ENCODE results near the gene KIF13A.

Gene KIF13A

DNA sequence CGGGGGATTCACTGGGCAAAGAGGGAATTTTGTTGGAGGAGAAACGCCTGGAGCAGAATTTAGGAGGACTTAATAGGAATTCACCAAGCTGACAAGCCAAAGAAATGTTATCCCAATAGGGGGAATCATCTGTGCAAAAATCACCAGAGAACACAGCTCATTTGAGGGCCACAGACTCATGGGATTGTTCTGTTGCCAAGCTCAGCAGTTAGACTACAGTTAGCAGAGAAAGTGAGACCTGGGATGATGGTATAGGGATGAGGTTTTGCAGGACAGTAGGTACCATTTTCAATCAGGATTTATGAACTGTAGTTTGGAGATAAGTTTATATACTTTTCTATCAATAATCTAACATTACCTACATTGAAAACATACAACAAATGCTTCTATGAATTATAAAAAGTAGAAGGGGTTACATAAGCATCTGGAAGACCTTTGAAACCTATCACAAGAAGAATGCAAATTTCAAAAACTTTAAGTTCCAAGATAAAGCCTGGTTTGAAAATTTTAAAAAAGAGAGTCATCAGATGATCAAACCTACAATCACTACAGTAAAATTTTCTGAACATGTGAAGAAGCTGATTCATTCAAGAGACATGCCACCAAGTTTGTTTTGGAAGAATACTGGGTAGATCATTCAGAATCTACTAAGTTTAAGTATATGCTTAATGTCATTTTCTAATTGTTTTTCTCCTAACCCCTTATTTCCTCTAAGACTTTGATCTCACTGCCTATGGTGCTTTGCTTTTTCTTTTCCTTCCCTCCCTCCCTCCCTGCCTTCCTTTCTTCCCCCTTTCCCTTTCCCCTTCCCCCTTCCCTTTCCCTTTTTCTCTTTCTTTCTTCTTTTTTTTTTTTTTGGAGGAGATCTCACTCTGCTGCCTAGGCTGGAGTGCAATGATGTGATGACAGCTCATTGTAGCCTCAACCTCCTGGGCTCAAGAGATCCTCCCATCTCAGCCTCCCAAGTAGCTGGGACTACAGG, 81.5 kb downstream of the KIF13A start:
- Histone ChIP-seq H3K4me1 (ENCODE audit: insufficient read depth, low read length) (peaks cover 13% of the 10 kb centered on the region), H3K27me3 (ENCODE audit: control insufficient read depth in 1 of 2, insufficient read depth in 2 of 2, low read length in 2 of 2) (no peaks in the 10 kb centered on the region), H3K9ac (ENCODE audit: low read length) (no peak overlapping the region), H3K27ac (ENCODE audit: low read depth, low read length) (no peak overlapping the region), H3K4me3 (ENCODE audit: low read depth in 1 of 2, low read length in 2 of 2) (no peak overlapping the region), H3K36me3 (ENCODE audit: insufficient read depth, low read length) (no peaks in the 10 kb centered on the region), H3K9me3 (ENCODE audit: low read length) (no peaks in the 10 kb centered on the region)

DNA sequence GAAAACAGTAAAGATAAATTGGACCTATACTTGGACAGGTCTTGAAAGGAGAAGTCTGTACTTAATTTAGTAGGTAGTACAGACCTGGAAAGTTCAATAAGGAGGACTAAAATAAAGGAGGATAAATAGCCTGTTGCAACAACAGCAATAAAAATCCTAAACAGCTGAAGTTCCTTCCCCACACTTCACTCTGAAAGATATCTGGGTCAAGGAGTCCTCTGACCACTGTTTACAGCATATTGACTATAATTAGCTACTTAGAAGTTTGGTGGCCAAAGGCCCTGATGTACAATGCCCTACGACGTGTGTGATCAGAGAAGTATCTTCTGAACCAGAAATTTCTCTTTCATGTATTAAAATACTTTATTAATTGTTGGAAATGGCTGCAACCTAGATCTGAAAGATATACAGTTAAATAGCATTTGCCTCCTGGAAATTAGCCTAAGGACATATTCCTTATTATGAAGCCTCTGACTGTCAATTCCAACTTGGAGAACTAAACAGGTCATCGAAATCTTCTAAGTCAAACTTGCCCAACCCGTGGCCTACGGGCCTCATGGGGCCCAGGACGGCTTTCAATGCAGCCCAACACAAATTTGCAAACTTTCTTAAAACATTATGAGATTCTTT, 82.8 kb downstream of the KIF13A start:
- Histone ChIP-seq H3K27me3 (ENCODE audit: control insufficient read depth in 1 of 2, insufficient read depth in 2 of 2, low read length in 2 of 2) (no peaks in the 10 kb centered on the region), H3K36me3 (ENCODE audit: insufficient read depth, low read length) (no peaks in the 10 kb centered on the region), H3K9me3 (ENCODE audit: low read length) (no peaks in the 10 kb centered on the region), H3K27ac (ENCODE audit: low read depth, low read length) (no peak overlapping the region), H3K4me1 (ENCODE audit: insufficient read depth, low read length) (peaks cover 13% of the 10 kb centered on the region), H3K4me3 (ENCODE audit: low read depth in 1 of 2, low read length in 2 of 2) (no peak overlapping the region), H3K9ac (ENCODE audit: low read length) (no peak overlapping the region)

DNA sequence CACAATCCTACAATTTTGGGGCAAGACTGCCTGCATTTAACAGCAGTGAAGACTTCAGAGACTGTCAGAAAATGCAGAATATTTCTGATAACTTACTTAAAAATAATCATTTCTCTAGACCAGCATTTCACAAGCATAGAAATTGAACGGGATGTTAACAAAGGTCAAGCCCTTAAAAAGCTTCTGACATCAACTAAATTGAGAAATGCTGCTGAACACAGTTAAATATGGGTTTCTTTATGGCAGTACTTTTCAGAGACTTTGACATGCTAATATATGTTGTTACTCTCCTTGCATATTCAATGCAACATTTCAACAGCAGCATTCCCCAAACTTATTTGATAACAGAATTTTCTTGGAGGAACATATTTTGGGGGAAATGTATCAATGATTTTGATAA, 84.5 kb downstream of the KIF13A start:
- H3K9me3 ChIP-seq (ENCODE audit: low read length), result no peaks in the 10 kb centered on the region
- H3K36me3 ChIP-seq (ENCODE audit: insufficient read depth, low read length), result no peaks in the 10 kb centered on the region
- no peak overlapping the region for H3K9ac ChIP-seq (ENCODE audit: low read length)
- no peak overlapping the region for H3K4me3 ChIP-seq (ENCODE audit: low read depth in 1 of 2, low read length in 2 of 2)
- no peaks in the 10 kb centered on the region for H3K27me3 ChIP-seq (ENCODE audit: control insufficient read depth in 1 of 2, insufficient read depth in 2 of 2, low read length in 2 of 2)
- H3K27ac ChIP-seq (ENCODE audit: low read depth, low read length), result no peak overlapping the region
- peaks cover 13% of the 10 kb centered on the region for H3K4me1 ChIP-seq (ENCODE audit: insufficient read depth, low read length)

DNA sequence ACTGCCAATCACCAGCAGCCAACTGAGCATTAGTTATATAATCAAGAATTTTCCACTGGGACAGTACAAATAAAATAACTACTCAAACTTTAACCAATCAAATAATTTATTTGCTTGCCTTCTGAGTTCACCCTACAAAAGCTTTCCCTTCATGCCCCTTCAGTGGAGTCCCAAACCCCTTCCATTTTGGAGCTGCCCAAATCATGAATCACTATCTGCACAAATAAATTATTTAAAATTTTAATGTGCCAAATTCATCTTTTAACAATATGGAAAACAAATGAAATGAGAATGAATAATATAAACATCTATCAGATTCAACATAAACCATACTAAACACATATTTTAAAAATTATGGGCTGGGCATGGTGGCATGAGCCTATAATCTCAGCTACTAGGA, 85.9 kb downstream of the KIF13A start:
- Histone ChIP-seq H3K4me3 (ENCODE audit: low read depth in 1 of 2, low read length in 2 of 2) (no peak overlapping the region), H3K27ac (ENCODE audit: low read depth, low read length) (no peak overlapping the region), H3K4me1 (ENCODE audit: insufficient read depth, low read length) (peaks cover under 1% of the 10 kb centered on the region), H3K9ac (ENCODE audit: low read length) (no peak overlapping the region), H3K9me3 (ENCODE audit: low read length) (no peaks in the 10 kb centered on the region), H3K27me3 (ENCODE audit: control insufficient read depth in 1 of 2, insufficient read depth in 2 of 2, low read length in 2 of 2) (no peaks in the 10 kb centered on the region), H3K36me3 (ENCODE audit: insufficient read depth, low read length) (peaks cover 3% of the 10 kb centered on the region)

DNA sequence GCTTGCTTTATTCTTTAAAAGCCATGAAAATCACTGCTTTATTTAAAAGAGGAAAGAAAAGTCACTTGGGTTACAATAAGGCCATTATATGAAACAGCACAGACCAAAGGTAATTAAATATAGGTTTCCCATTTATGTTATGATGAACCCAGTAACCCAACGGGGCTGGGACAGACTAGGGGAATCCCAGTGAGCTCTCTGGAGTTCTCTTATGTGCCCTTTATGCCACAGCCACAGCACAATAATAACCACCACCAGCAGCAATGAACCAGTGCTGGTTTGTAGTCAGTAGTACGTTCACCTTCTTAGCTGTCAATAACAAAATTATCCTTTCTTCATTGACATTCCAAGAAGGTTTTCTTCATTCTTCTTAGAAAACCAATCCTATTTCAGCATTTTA, 87.4 kb downstream of the KIF13A start:
- H3K4me1 ChIP-seq (ENCODE audit: insufficient read depth, low read length), result no peaks in the 10 kb centered on the region
- H3K27ac ChIP-seq (ENCODE audit: low read depth, low read length), result no peak overlapping the region
- peaks cover 7% of the 10 kb centered on the region for H3K9me3 ChIP-seq (ENCODE audit: low read length)
- no peak overlapping the region for H3K4me3 ChIP-seq (ENCODE audit: low read depth in 1 of 2, low read length in 2 of 2)
- H3K36me3 ChIP-seq (ENCODE audit: insufficient read depth, low read length), result peaks cover 14% of the 10 kb centered on the region
- no peak overlapping the region for H3K9ac ChIP-seq (ENCODE audit: low read length)
- H3K27me3 ChIP-seq (ENCODE audit: control insufficient read depth in 1 of 2, insufficient read depth in 2 of 2, low read length in 2 of 2), result no peaks in the 10 kb centered on the region

DNA sequence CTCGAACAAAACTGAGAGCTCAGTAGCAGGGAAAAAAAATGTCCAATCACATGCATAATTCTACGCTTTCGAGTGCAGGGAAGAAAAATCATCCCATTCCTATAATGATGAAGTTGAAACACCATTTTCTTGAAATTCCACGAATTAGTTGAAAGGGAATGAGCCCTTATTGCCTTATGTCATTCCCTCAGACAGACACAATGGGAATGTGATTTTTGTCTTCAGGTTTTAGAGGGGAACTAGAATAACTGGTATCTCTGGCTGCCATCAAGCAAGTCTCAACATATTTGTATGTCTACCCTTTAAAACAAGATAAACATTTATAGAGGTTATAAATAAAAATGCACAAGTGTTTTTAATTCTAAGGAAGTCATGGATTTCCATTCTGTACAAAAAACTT, 87.9 kb downstream of the KIF13A start:
- Histone ChIP-seq H3K4me3 (ENCODE audit: low read depth in 1 of 2, low read length in 2 of 2) (no peak overlapping the region), H3K27ac (ENCODE audit: low read depth, low read length) (no peak overlapping the region), H3K9me3 (ENCODE audit: low read length) (peaks cover 8% of the 10 kb centered on the region), H3K4me1 (ENCODE audit: insufficient read depth, low read length) (no peaks in the 10 kb centered on the region), H3K9ac (ENCODE audit: low read length) (no peak overlapping the region), H3K27me3 (ENCODE audit: control insufficient read depth in 1 of 2, insufficient read depth in 2 of 2, low read length in 2 of 2) (no peaks in the 10 kb centered on the region), H3K36me3 (ENCODE audit: insufficient read depth, low read length) (peaks cover 14% of the 10 kb centered on the region)

DNA sequence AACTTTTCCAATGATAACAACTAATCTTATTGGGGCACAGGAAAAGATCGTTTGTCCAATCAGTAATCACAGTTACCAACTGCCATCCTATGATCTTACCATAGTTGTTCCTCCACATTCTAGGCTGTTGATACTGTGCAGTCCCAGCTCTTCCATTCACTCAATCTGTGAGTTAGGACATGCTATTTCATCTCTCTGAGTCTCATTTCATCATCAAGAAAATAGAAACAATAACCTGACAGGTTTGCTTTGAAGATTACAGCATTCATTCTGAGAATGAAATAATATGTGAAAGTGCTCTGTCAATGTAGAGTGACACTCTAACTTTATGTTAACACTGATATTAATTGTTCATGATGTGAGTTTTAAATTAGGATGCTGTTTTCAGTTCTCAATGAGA, 89.8 kb downstream of the KIF13A start:
- Histone ChIP-seq H3K9ac (ENCODE audit: low read length) (no peak overlapping the region), H3K4me3 (ENCODE audit: low read depth in 1 of 2, low read length in 2 of 2) (no peak overlapping the region), H3K36me3 (ENCODE audit: insufficient read depth, low read length) (peaks cover 14% of the 10 kb centered on the region), H3K27ac (ENCODE audit: low read depth, low read length) (no peak overlapping the region), H3K4me1 (ENCODE audit: insufficient read depth, low read length) (no peaks in the 10 kb centered on the region), H3K9me3 (ENCODE audit: low read length) (peaks cover 8% of the 10 kb centered on the region), H3K27me3 (ENCODE audit: control insufficient read depth in 1 of 2, insufficient read depth in 2 of 2, low read length in 2 of 2) (no peaks in the 10 kb centered on the region)

DNA sequence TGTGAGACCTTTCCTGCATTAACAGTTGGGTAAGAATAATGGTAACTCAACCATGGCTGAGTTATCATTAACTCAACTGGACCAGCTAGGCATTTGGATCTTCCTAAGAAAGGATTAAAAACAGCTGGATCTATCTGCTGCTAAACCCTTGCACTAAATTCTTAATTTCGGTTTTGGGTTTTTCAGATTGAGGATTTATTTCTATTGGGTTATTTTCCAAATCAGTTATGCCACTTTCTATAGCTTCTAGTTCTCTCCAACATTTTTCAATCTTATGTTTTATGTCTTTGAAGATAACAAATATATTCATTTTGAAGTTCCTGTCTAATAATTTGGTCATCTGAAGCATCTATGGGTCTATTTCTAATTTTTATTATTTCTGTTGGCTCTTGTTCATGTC, 92.5 kb downstream of the KIF13A start:
- Histone ChIP-seq H3K27ac (ENCODE audit: low read depth, low read length) (no peak overlapping the region), H3K4me3 (ENCODE audit: low read depth in 1 of 2, low read length in 2 of 2) (no peak overlapping the region), H3K4me1 (ENCODE audit: insufficient read depth, low read length) (no peaks in the 10 kb centered on the region), H3K9me3 (ENCODE audit: low read length) (peaks cover 8% of the 10 kb centered on the region), H3K36me3 (ENCODE audit: insufficient read depth, low read length) (peaks cover 14% of the 10 kb centered on the region), H3K27me3 (ENCODE audit: control insufficient read depth in 1 of 2, insufficient read depth in 2 of 2, low read length in 2 of 2) (no peaks in the 10 kb centered on the region), H3K9ac (ENCODE audit: low read length) (no peak overlapping the region)

DNA sequence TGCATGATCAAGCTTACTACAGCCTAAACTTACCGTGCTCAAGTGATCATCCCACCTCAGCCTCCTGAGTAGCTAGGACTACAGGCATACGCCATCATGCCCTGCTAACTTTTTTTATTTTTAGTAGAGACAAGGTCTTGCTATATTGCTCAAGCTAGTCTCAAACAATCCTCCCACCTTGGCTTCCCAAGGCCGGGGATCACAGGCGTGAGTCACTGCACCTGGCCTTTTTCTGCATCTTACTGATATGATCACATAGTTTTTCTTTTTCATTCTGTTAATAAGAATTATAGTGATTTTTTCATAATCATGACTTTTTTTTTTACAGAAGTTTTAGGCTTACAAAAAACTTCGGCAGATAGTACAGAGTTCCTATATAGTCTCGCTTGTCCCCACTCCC, 93.2 kb downstream of the KIF13A start:
- Histone ChIP-seq H3K27ac (ENCODE audit: low read depth, low read length) (no peak overlapping the region), H3K36me3 (ENCODE audit: insufficient read depth, low read length) (peaks cover 14% of the 10 kb centered on the region), H3K27me3 (ENCODE audit: control insufficient read depth in 1 of 2, insufficient read depth in 2 of 2, low read length in 2 of 2) (no peaks in the 10 kb centered on the region)

DNA sequence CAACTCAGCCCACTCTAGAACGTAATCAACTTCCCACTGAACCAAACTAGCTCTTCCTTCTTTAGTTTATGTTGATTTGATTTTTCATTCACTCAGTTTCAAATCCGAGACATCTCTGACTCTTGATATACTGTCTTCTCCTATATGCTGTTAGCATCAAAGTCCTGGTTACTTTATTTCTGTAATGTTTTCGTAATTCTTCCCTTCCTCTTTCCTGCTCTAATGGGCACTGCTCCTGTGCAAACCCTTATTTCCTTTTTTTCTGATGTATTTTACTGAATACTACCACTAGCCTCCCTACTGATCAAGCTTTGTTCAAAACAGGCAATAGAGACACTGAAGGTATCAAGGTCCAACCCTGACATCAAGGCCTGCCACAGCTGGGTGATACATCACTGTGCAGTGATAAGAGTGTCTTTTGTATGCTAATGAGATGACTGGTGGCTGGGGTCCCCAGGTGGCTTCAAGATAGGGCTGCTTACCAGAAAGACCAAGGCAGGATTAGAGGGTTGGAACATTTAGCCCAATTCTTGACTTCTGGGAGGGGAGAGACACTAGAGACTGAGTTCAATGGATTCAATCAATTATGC, 95.2 kb downstream of the KIF13A start:
- Histone ChIP-seq H3K4me1 (ENCODE audit: insufficient read depth, low read length) (no peaks in the 10 kb centered on the region), H3K36me3 (ENCODE audit: insufficient read depth, low read length) (peaks cover 14% of the 10 kb centered on the region), H3K27me3 (ENCODE audit: control insufficient read depth in 1 of 2, insufficient read depth in 2 of 2, low read length in 2 of 2) (no peaks in the 10 kb centered on the region), H3K4me3 (ENCODE audit: low read depth in 1 of 2, low read length in 2 of 2) (no peak overlapping the region), H3K9ac (ENCODE audit: low read length) (no peak overlapping the region), H3K27ac (ENCODE audit: low read depth, low read length) (no peak overlapping the region), H3K9me3 (ENCODE audit: low read length) (peaks cover 8% of the 10 kb centered on the region)

More for the DNA sequence above, 93.2 kb downstream of the KIF13A start:
- Histone ChIP-seq H3K4me1 (ENCODE audit: insufficient read depth, low read length) (no peaks in the 10 kb centered on the region), H3K9ac (ENCODE audit: low read length) (no peak overlapping the region), H3K9me3 (ENCODE audit: low read length) (peaks cover 8% of the 10 kb centered on the region), H3K4me3 (ENCODE audit: low read depth in 1 of 2, low read length in 2 of 2) (no peak overlapping the region)

DNA sequence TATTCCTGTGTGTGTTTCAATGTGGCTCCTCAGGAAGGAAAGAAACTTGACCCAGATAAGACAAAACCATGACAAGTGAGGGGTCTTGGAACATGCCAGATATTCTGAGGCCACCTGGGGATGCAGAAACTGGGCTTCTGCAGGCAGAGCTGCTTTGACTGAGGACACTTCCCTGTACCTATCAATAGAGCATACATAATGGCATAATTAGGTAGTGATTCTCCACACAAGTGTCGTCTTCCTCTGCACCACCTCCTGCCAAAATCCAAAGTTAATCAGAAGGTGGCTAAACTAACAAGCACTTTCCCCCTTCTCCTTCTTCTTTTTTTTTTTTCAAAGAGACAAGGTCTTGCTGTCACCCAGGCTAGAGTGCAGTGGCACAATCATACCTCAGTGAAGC, 97.1 kb downstream of the KIF13A start:
- Histone ChIP-seq H3K27ac (ENCODE audit: low read depth, low read length) (no peak overlapping the region), H3K9ac (ENCODE audit: low read length) (no peak overlapping the region), H3K4me3 (ENCODE audit: low read depth in 1 of 2, low read length in 2 of 2) (no peak overlapping the region), H3K36me3 (ENCODE audit: insufficient read depth, low read length) (peaks cover 1% of the 10 kb centered on the region), H3K9me3 (ENCODE audit: low read length) (peaks cover 4% of the 10 kb centered on the region), H3K27me3 (ENCODE audit: control insufficient read depth in 1 of 2, insufficient read depth in 2 of 2, low read length in 2 of 2) (no peaks in the 10 kb centered on the region), H3K4me1 (ENCODE audit: insufficient read depth, low read length) (no peaks in the 10 kb centered on the region)
